ENCODE measurements around the gene TPSAB1.
"Not testable (repeated sequence)": the region's sequence is repeated elsewhere in the genome, so short reads cannot be mapped to it uniquely, and the experiment has no call there.

DNA sequence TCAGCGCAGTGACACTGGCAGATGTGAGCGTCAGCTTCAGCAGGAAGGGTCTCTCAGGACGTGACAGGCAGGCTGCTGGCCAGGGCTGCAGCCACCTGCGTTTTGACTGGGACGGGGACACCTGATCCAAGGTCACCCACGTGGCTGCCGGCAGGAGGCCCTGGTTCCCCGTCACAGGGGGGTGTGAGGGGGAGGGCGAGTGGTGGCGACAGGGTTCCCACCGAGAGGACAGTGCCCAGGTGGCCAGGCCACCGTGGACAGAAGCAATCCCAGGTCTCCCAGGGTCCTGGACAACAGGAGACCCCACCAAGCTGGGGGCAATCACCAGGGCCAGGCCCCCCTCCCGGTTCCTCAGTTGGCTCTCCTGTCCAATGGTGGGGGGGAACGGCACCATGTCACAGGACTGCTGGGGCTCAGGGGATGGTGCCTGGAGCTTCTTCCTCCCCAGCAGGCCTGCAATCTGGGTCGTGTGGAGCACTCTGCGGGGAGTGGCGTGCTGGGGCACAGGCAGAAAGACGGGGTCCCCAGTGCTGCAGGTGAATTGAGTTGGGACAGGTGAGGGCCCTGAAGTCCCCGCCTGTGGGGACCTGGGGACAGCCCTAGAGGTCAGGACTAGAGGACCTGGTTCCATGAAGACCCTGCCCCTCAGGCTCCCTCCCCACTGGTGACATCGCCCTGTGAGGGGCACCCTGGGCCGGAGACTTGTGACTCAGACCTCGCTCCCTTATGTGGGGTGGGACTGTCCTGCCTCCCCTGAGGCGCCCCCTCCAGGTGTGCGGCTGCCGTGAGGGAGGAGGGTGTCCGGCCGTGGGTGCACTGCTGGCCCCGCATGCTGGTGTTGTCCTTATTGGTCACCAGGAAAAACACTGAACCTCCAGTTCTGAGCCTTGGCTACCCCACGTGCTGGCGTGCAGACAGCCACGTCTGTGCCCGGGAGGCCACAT, 3.7 kb downstream of the TPSAB1 start:
- TF ChIP-seq CTCF (IDR thresholded peaks at IDR 0.05 in 2 of 3, conservative IDR thresholded peaks at IDR 0.05 in 1 of 3; ENCODE audit: borderline replicate concordance in 1 of 3, insufficient read depth in 1 of 3, low read depth in 2 of 3, low read length in 2 of 3): not testable (repeated sequence)
- TF ChIP-seq, protein P1, sequence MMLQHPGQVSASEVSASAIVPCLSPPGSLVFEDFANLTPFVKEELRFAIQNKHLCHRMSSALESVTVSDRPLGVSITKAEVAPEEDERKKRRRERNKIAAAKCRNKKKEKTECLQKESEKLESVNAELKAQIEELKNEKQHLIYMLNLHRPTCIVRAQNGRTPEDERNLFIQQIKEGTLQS (IDR thresholded peaks at IDR 0.05): not testable (repeated sequence)
- TF ChIP-seq, protein P2, sequence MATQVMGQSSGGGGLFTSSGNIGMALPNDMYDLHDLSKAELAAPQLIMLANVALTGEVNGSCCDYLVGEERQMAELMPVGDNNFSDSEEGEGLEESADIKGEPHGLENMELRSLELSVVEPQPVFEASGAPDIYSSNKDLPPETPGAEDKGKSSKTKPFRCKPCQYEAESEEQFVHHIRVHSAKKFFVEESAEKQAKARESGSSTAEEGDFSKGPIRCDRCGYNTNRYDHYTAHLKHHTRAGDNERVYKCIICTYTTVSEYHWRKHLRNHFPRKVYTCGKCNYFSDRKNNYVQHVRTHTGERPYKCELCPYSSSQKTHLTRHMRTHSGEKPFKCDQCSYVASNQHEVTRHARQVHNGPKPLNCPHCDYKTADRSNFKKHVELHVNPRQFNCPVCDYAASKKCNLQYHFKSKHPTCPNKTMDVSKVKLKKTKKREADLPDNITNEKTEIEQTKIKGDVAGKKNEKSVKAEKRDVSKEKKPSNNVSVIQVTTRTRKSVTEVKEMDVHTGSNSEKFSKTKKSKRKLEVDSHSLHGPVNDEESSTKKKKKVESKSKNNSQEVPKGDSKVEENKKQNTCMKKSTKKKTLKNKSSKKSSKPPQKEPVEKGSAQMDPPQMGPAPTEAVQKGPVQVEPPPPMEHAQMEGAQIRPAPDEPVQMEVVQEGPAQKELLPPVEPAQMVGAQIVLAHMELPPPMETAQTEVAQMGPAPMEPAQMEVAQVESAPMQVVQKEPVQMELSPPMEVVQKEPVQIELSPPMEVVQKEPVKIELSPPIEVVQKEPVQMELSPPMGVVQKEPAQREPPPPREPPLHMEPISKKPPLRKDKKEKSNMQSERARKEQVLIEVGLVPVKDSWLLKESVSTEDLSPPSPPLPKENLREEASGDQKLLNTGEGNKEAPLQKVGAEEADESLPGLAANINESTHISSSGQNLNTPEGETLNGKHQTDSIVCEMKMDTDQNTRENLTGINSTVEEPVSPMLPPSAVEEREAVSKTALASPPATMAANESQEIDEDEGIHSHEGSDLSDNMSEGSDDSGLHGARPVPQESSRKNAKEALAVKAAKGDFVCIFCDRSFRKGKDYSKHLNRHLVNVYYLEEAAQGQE (IDR thresholded peaks at IDR 0.05; ENCODE audit: low read depth): not testable (repeated sequence)

All from HCT116 (cell line).